Measurements from ENCODE around the gene LMF1.
"Not testable (repeated sequence)": the region's sequence is repeated elsewhere in the genome, so short reads cannot be mapped to it uniquely, and the experiment has no call there.

DNA sequence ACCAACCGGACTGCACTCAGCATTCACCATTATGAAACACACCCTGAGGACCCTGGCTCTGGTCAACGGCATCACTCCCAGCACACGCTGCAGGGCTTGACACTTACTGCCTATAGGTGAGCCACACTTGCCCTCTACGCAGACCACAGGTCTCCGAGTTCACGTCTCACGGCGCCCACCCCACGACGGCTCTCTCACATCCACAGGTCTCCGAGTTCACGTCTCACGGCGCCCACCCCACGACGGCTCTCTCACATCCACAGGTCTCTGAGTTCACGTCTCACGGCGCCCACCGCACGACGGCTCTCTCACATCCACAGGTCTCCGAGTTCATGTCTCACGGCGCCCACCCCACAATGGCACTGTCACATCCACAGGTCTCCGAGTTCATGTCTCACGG lies 15.0 kb downstream of the LMF1 start:
- TF ChIP-seq, protein P1, sequence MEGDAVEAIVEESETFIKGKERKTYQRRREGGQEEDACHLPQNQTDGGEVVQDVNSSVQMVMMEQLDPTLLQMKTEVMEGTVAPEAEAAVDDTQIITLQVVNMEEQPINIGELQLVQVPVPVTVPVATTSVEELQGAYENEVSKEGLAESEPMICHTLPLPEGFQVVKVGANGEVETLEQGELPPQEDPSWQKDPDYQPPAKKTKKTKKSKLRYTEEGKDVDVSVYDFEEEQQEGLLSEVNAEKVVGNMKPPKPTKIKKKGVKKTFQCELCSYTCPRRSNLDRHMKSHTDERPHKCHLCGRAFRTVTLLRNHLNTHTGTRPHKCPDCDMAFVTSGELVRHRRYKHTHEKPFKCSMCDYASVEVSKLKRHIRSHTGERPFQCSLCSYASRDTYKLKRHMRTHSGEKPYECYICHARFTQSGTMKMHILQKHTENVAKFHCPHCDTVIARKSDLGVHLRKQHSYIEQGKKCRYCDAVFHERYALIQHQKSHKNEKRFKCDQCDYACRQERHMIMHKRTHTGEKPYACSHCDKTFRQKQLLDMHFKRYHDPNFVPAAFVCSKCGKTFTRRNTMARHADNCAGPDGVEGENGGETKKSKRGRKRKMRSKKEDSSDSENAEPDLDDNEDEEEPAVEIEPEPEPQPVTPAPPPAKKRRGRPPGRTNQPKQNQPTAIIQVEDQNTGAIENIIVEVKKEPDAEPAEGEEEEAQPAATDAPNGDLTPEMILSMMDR (IDR thresholded peaks at IDR 0.05) = not testable (repeated sequence)
- not testable (repeated sequence) for TF ChIP-seq POLR2A (IDR thresholded peaks at IDR 0.05)
